Smooth muscle cell (in vitro differentiated cells): Measurements from ENCODE around the gene TRIOBP. TPM values are rescaled to one million over a fixed set of nuclear protein-coding genes. Genes with fewer than 3 reads are reported as not detected.

ENCODE experiments used
- DNase-seq: peaks from one replicate; lab custom pipeline; 2025; ENCODE audit not compliant: unreplicated experiment; lab: John Stamatoyannopoulos, UW
- H2AFZ ChIP-seq: fragments of 200-600 bp; sonication (generic); 2 replicates; pipeline ENCODE4 v1.6.0; 2016; ENCODE audit warnings: antibody characterized with exemption, low read depth, mild to moderate bottlenecking
- H3F3A ChIP-seq: fragments of 200-600 bp; sonication (generic); 2 replicates; pipeline ENCODE4 v1.6.0; 2017; ENCODE audit warnings: antibody characterized with exemption, low read depth
- H3K27ac ChIP-seq: fragments of 200-600 bp; sonication (generic); 2 replicates; pipeline ENCODE4 v1.5.1; 2016; ENCODE audit warnings: low read depth, mild to moderate bottlenecking
- H3K27me3 ChIP-seq: fragments of 200-600 bp; sonication (generic); 2 replicates; pipeline ENCODE4 v1.6.1; 2016; ENCODE audit warnings: low read depth, mild to moderate bottlenecking
- H3K36me3 ChIP-seq: fragments of 200-600 bp; sonication (generic); 2 replicates; pipeline ENCODE4 v1.5.1; 2016; ENCODE audit warnings: low read depth
- H3K4me1 ChIP-seq: fragments of 200-600 bp; sonication (generic); 2 replicates; pipeline ENCODE4 v1.5.1; 2016; ENCODE audit warnings: low read depth
- H3K4me2 ChIP-seq: fragments of 200-600 bp; sonication (generic); 2 replicates; pipeline ENCODE4 v1.6.0; 2016; ENCODE audit warnings: mild to moderate bottlenecking
- H3K4me3 ChIP-seq: fragments of 200-600 bp; sonication (generic); 2 replicates; pipeline ENCODE4 v1.5.1; 2016; ENCODE audit warnings: mild to moderate bottlenecking
- H3K79me2 ChIP-seq: fragments of 200-600 bp; sonication (generic); 2 replicates; pipeline ENCODE4 v1.6.0; 2016; ENCODE audit warnings: low read depth, mild to moderate bottlenecking
- H3K9ac ChIP-seq: fragments of 200-600 bp; sonication (generic); 2 replicates; pipeline ENCODE4 v1.6.0; 2016; ENCODE audit warnings: low read depth
- H3K9me3 ChIP-seq: fragments of 200-600 bp; sonication (generic); replicated peaks from 2 replicates; pipeline ENCODE4 v1.5.1; 2016; ENCODE audit warnings: low read depth
- H4K20me1 ChIP-seq: fragments of 200-600 bp; sonication (generic); 2 replicates; pipeline ENCODE4 v1.6.0; 2016; ENCODE audit warnings: low read depth
- CTCF ChIP-seq: fragments of 200-600 bp; sonication (generic); IDR thresholded peaks from 2 replicates; pipeline ENCODE4 v1.5.1; 2017; ENCODE audit warnings: borderline replicate concordance, mild to moderate bottlenecking, antibody characterized with exemption; ENCODE audit not compliant: insufficient read depth, poor library complexity, severe bottlenecking
- WGBS: methylation state at CpG from one replicate; pipeline ENCODE4 v1.1.7; 2016; ENCODE audit warnings: low lambda C conversion rate; 5-methylcytosine and 5-hydroxymethylcytosine counted together
- polyA plus RNA-seq: library from polyadenylated mRNA; unstranded; fragments of >200 nt; fragmentation: Nextera tagmentation; extraction: Ambion mirVana; gene quantifications from 2 replicates; pipeline ENCODE4 v1.2.1, GENCODE V29; 2016
- total RNA-seq: library from RNA; depleted of rRNA; stranded (reverse); fragments of >200 nt; gene quantifications from 2 replicates; pipeline ENCODE4 v1.2.3, GENCODE V29; 2014

TRIOBP gene
- total and polyA plus RNA-seq, 2 experiments from 2014 or later: 44.6 to 95.8 TPM

- Histone ChIP-seq H3K27me3 (no peaks in the 10 kb centered on the region), H3K4me1 (no peaks in the 10 kb centered on the region), H3K36me3 (peaks cover 7% of the 10 kb centered on the region), H3K4me3 (no peak overlapping the region), H3K79me2 (peaks cover 7% of the 10 kb centered on the region), H3F3A (no peaks in the 10 kb centered on the region), H3K4me2 (no peak overlapping the region), H3K27ac (no peak overlapping the region), H3K9ac (no peak overlapping the region), H2AFZ (no peak overlapping the region), H4K20me1 (peaks cover 92% of the 10 kb centered on the region), H3K9me3 (no peaks in the 10 kb centered on the region)
- TF ChIP-seq CTCF: no peak
- DNase-seq: no peak
- WGBS: 96% methylated on average over 11 of the region's 11 CpGs
Observed at GRCh38 chr22:37759281-37759680, 62.4 kb downstream of the TRIOBP start.

DNA sequence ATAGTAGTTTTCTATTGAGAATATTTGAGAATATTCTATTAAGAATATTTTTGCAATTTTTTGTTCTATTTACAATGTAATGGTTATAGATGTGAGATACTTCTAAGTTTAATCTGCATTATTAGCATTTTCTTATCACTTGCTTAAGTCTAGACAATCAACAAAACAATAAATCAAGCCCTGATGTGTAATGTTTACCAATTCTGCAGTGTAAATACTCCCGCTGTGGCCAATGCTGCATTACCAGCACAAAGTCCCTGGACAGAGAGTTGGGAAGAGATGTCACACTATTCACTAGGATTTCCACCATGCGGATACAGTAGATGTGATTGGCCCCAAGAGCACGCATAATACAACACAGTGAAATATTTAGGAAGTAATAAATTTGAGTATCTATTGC is 63.3 kb downstream of the TRIOBP start:
- Histone ChIP-seq H3F3A (no peaks in the 10 kb centered on the region), H4K20me1 (peaks cover 87% of the 10 kb centered on the region), H3K4me2 (no peak overlapping the region), H3K9ac (no peak overlapping the region), H3K79me2 (no peaks in the 10 kb centered on the region), H3K4me3 (no peak overlapping the region), H3K9me3 (no peaks in the 10 kb centered on the region), H3K4me1 (no peaks in the 10 kb centered on the region), H3K27ac (no peak overlapping the region), H3K36me3 (peaks cover 7% of the 10 kb centered on the region), H2AFZ (no peak overlapping the region), H3K27me3 (no peaks in the 10 kb centered on the region)
- WGBS: 95% methylated on average over 3 of the region's 3 CpGs
- no peak for DNase-seq
- no peak for TF ChIP-seq CTCF

DNA sequence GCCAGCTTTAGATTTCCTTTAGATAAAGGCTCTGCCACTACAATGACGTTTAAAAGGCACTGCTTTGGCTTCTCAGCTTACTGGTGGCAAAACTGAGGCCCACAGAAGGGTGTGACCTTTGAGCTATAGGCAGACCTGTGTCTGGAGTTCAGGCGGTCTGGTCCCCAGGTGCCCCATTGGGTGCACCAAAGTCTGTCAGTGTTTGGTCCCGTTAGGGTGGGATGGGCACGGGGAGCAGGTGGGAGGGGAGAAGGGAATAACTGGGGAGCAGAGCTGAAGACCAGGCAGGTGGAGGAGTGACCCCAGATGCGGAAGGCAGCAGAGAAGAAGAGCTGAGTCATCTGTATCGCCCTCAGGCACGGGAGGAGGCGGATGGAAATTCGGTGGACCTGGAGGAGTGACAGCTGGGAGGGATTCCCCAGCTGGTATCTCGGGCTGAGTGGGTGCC is 65.6 kb downstream of the TRIOBP start:
- no peaks in the 10 kb centered on the region for H3F3A ChIP-seq
- 77% methylated on average over 9 of the region's 10 CpGs for WGBS
- no peaks in the 10 kb centered on the region for H3K79me2 ChIP-seq
- no peak overlapping the region for H2AFZ ChIP-seq
- no peak for TF ChIP-seq CTCF
- no peak overlapping the region for H3K4me3 ChIP-seq
- peaks cover 7% of the 10 kb centered on the region for H3K36me3 ChIP-seq
- no peak overlapping the region for H3K9ac ChIP-seq
- H3K4me2 ChIP-seq: no peak overlapping the region
- H3K4me1 ChIP-seq: no peaks in the 10 kb centered on the region
- H4K20me1 ChIP-seq: peaks cover 64% of the 10 kb centered on the region
- DNase-seq: no peak
- H3K27ac ChIP-seq: no peak overlapping the region
- H3K9me3 ChIP-seq: no peaks in the 10 kb centered on the region
- H3K27me3 ChIP-seq: no peaks in the 10 kb centered on the region

- no peak for TF ChIP-seq CTCF
- no peaks in the 10 kb centered on the region for H3K4me1 ChIP-seq
- H2AFZ ChIP-seq: no peak overlapping the region
- no peak for DNase-seq
- no peak overlapping the region for H3K9ac ChIP-seq
- H3K27me3 ChIP-seq: no peaks in the 10 kb centered on the region
- no peak overlapping the region for H3K4me3 ChIP-seq
- H3K79me2 ChIP-seq: no peaks in the 10 kb centered on the region
- H3K4me2 ChIP-seq: no peak overlapping the region
- WGBS: 97% methylated on average over 9 of the region's 9 CpGs
- H3K9me3 ChIP-seq: no peaks in the 10 kb centered on the region
- no peaks in the 10 kb centered on the region for H3F3A ChIP-seq
- H4K20me1 ChIP-seq: peaks cover 58% of the 10 kb centered on the region
- no peak overlapping the region for H3K27ac ChIP-seq
- peaks cover 7% of the 10 kb centered on the region for H3K36me3 ChIP-seq
Observed at GRCh38 chr22:37763012-37763411, 66.2 kb downstream of the TRIOBP start.
